ENCODE measurements around the gene MAN1C1.
A peak's percentile ranks its signal among the peaks of the same experiment; 100 is the strongest.

The MAN1C1 gene

DNA sequence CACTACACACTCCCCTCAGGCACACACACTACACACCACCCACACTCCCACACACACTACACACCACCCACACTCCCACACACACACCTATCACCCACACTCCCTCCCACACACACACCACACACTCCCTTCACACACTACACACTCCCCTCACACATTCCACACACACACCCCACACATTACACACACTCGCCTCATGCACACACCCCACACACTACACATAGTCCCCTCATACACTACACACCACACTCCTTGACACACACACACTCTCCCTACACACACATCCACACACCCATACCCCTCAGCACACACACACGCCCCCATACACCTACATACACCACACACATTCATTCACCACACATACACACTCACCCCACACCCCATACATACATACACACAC is 152.4 kb downstream of the MAN1C1 start:
- no peak for DNase-seq

GRCh38 chr1:25769625-25770383 is 153.2 kb downstream of the MAN1C1 start:
- no peak for DNase-seq

DNA sequence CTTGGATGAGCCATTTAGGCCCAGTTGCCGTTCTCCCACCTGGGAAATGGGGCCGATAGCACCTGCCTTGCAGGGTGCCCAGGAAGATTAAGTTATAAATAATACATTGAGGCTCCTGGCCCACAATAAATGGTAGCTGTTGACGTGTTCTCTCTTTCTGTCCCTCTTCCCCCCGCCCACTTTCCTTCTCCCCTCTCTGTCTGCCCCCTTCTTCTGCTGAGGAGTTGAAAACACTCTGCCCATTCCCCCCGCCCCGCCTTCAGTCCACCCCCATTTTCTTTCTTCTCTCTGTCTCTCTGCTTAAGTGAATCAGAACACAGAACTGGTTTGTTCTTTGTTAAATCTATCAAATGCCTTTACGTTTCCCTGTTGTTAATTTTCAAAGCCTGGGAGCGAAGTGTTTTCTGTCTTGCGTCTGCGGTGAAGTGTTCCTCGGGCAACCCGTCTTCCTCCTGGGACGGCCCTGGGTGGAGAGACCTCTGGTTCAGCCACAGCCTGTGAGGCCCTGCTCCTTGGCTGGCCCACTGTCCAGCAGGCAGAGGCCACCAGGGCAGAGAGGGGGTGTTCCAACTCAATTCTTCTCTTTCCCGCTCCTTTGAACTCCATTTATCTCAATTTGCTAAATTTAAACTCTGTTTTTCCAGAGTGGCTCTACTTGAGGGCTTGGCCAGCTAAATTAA is 154.1 kb downstream of the MAN1C1 start:
- no peak for DNase-seq

DNA sequence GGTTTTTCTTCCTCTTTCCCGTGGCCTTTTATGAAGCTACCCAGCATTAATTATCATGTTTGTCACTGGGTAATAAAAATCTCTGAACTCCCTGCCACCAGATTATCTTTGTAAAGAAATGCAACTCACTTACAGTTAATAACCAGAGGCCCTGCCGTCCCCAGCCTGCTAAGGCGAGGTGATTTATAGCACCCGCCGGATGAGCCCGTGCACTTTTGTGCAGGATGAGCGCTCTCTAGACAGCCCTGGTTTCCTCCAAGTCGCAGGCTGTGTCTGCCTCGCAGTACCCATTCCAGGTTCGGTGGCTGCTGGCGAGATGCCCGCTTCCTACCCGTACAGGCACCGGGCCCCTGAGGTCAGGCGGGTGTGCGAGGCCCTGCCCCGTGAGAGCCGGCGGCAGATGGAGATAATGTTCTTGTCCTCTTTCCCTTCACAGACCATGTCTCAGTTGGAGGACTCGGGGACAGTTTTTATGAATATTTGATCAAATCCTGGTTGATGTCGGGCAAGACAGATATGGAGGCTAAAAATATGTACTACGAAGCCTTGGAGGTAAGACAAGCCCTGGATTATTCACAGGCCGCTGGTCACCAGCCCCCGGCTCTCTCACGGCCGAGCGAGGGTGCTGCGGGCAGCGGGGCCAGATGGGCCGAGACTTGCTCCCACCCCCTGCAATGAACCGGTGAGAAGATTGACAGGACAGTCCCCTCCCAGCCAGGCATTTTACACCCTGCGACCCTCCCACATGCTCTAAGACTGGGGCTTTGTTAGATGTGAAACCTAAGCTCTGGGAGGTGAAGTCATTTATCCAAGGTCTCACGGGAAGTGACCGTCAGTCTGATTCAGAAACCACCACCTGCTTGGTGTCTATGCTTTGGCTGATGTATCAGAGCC is 154.9 kb downstream of the MAN1C1 start:
- peak; percentile 11 for DNase-seq

- DNase-seq: no peak
Measured at GRCh38 chr1:25772164-25772563, 155.6 kb downstream of the MAN1C1 start.

DNA sequence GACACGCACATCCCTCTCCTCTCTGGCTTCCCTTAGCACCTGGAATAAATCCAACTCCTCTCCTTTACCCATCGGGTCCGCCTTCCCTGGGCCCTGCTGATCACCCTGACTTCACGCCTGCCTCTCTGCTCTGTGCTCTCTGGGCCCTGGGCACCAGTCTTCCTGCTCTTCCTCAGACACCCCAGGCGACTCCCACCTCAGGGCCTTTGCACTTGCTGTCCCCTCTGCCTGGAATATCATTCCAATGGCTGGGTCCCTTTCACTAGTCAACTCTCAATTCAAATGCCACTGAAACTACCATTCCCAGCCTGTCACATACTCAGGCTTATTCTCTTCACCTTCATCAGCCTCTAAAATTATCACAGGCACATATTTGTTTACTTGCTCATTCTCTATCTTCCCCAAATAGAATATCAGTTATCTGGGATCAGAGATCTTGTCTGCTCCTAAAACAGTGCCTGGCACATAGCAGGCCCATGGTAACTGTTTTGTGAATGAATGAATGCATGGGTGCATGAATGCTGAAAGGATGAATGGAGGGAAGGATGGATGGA is 156.2 kb downstream of the MAN1C1 start:
- DNase-seq: no peak

- DNase-seq: no peak
Measured at GRCh38 chr1:25773441-25774125, 157.0 kb downstream of the MAN1C1 start.

- DNase-seq: no peak
Measured at GRCh38 chr1:25774206-25774803, 157.7 kb downstream of the MAN1C1 start.

DNA sequence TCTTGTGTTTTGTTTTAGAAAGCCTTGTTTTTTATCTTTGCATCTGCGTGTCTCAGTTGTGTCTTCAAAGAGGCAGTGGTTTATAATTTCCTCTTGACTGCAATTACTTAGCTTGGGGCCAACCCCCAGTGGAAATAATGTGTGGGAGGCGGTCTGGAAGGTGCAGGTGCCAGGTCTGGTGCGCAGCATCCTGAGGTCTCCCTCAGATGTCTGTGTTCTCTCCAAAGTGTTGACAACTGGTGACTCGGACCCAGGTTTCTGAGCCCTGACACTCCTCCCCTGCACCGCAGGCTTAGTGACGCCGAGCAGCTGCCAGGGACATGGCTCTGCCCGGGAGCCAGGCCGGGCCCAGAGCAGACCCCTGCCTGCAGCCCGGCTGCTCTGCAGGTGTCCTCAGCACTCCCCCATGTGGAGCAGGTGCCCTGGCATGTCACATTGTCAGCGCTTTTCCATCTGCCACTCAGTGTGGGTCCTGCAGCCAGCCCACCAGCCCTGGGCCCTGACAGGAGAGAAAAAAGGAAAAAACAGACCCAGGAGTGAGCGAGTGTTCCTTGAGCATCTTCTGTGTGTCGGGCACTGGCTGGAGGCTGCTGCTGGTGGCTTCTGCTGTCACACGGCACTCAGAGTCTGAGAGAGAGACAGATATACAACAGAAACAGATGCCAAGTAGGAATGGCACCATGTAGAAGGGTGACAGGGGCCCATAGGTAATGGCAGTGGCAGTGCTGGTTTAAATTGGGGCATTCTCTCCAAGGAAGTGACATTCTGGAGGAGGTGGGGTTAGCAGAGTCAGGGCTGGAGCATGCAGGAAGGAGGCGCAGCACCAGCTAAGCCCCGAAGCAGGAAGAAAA is 158.6 kb downstream of the MAN1C1 start:
- peak; percentile 85 for DNase-seq

DNA sequence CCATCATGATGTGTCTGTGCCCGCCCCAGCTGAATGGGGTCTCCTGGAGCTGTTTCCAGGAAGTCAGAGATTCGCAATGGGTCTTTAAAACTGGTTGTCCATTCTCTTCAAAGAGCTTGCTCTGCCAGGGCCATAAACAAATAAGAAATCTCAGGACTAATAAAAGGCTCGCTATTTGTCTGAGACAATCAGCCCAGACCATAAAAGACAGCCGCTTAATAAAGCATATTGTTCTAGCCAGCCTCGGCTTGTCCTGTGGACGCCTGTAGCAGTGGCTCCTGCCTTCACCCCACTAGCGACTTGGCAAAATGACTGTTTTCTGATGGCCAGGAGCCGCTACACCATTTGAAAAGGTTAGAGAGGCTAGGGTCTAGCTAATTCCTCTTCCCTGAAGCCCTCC is 162.8 kb downstream of the MAN1C1 start:
- DNase-seq: no peak

- no peak for DNase-seq
Measured at GRCh38 chr1:25779894-25780293, 163.3 kb downstream of the MAN1C1 start.

- no peak for DNase-seq
Measured at GRCh38 chr1:25780318-25781129, 163.9 kb downstream of the MAN1C1 start.

DNA sequence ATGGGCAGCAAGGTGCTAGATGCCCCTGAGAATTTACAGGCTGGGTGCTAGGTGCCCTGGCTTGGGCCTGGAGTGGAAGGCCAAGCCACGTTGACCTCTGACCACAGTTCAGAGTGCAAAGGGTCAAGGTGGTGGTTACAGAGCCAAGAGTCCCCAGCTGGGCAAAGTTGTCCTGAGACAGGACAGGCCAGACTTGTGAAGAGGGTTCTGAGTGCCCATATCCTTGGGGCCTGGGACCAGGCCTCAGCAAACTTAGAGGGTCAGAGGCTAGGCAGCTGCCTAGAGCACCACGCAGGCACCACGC is 164.5 kb downstream of the MAN1C1 start:
- DNase-seq: no peak

- DNase-seq: no peak
Measured at GRCh38 chr1:25782608-25783201, 166.1 kb downstream of the MAN1C1 start.

GRCh38 chr1:25784575-25785051 is 168.0 kb downstream of the MAN1C1 start:
- DNase-seq: no peak

GRCh38 chr1:25785333-25786067 is 168.9 kb downstream of the MAN1C1 start:
- no peak for DNase-seq

- no peak for DNase-seq
Measured at GRCh38 chr1:25786887-25787759, 170.5 kb downstream of the MAN1C1 start.

DNA sequence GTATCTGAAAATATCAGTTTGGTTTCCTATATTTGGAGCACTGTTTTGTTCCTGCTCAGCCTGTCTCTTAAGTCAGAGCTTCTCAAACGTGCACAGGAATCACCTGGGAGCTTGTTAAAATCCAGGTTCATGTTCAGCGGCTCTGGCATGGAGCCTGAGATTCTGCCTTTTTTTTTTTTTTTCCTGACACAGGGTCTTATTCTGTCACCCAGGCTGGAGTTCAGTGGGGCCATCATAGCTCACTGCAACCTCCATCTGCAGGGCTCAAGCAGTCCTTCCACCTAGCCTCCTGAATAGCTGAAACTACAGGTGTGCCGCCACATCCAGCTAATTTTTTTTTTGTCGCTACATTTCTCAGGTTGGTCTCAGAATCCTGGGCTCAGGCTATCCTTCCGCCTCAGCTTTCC is 171.2 kb downstream of the MAN1C1 start:
- no peak for DNase-seq
